ENCODE measurements around the gene PTPMT1. TPM values are rescaled to one million over a fixed set of nuclear protein-coding genes. Genes with fewer than 3 reads are reported as not detected.

Gene PTPMT1
- polyA plus RNA-seq, 1 donor from 2014 or later: 2.7 TPM

GRCh38 chr11:47620836-47621378 lies 55.5 kb downstream of the PTPMT1 start (continued):
- TF ChIP-seq CTCF (IDR thresholded peaks at IDR 0.05; ENCODE audit: poor library complexity, severe bottlenecking): no peak

Small RNA genes within 50 kb of the gene (small RNA-seq; reads per million reads assigned to genes)
- gene RN7SL652P: 0 reads per million in 3 experiments
- gene RNU5E-10P: 0 to 0.16 (median 0) reads per million in 3 experiments

Other genes with a start within 250 kb of the PTPMT1 start
- not detected in 2 replicates for gene MYBPC3, start 212.9 kb upstream of the PTPMT1 start, polyA plus RNA-seq
- gene SPI1, start 187.1 kb upstream of the PTPMT1 start, polyA plus RNA-seq: not detected in 2 replicates
- 41.6 and 48.0 TPM in 2 replicates for gene SLC39A13, start 157.0 kb upstream of the PTPMT1 start, polyA plus RNA-seq
- gene PSMC3, start 139.2 kb upstream of the PTPMT1 start, polyA plus RNA-seq: 157 and 172 TPM in 2 replicates
- gene RAPSN, start 116.5 kb upstream of the PTPMT1 start, polyA plus RNA-seq: not detected in 2 replicates
- gene CELF1, start 12.5 kb upstream of the PTPMT1 start, polyA plus RNA-seq: 209 and 217 TPM in 2 replicates
- gene KBTBD4, start 13.4 kb downstream of the PTPMT1 start, polyA plus RNA-seq: 76.1 and 79.5 TPM in 2 replicates
- gene NDUFS3, start 13.5 kb downstream of the PTPMT1 start, polyA plus RNA-seq: 154 and 186 TPM in 2 replicates
- gene FAM180B, start 21.1 kb downstream of the PTPMT1 start, polyA plus RNA-seq: not detected in 2 replicates
- 16.4 and 17.5 TPM in 2 replicates for gene C1QTNF4, start 28.8 kb downstream of the PTPMT1 start, polyA plus RNA-seq
- gene MTCH2, start 77.0 kb downstream of the PTPMT1 start, polyA plus RNA-seq: 123 and 159 TPM in 2 replicates
- not detected in 2 replicates for gene AGBL2, start 149.8 kb downstream of the PTPMT1 start, polyA plus RNA-seq
- gene FNBP4, start 201.7 kb downstream of the PTPMT1 start, polyA plus RNA-seq: 129 and 180 TPM in 2 replicates

Data from neural cell (in vitro differentiated cells).